ENCODE results near the gene ARHGAP25. TPM values are rescaled to one million over a fixed set of nuclear protein-coding genes. Genes with fewer than 3 reads are reported as not detected.

Gene ARHGAP25
- total and polyA plus RNA-seq, 12 donors = 2.6 to 17.3 (median 5.2) TPM

GRCh38 chr2:68710756-68711155 is 23.9 kb upstream of the ARHGAP25 start:
- Histone ChIP-seq H3K9me3 (no peaks in the 10 kb centered on the region), H3K4me3 (no peak overlapping the region), H3K27me3 (peaks cover 0 to 15% (median 0%) of the 10 kb centered on the region in 7 donors), H3K36me3 (no peaks in the 10 kb centered on the region), H3K4me1 (peaks cover 0 to 22% (median 0%) of the 10 kb centered on the region in 9 donors), H3K27ac (no peak overlapping the region)
- ATAC-seq (no peak), DNase-seq (no peak)
- 85 to 86% methylated on average over 1 of the region's 1 CpG for WGBS, 2 donors
- intact Hi-C loops (cut with DNase I) = loop anchor here in 4 of 10 donors (2.0 to 10.0 kb wide), 4 partner anchors 200 to 246 kb away; partner anchors contain the start of genes APLF (in 2 of the 4) and FBXO48 (in 2 of the 4)
- TF ChIP-seq CTCF (IDR thresholded peaks at IDR 0.05) = no peak

GRCh38 chr2:68714866-68715265 is 19.7 kb upstream of the ARHGAP25 start:
- Histone ChIP-seq H3K4me3 (no peak overlapping the region), H3K4me1 (peaks cover 0 to 30% (median 0%) of the 10 kb centered on the region in 9 donors), H3K27ac (peak overlapping the region in 1 of 10 donors; percentile 70), H3K9me3 (no peaks in the 10 kb centered on the region), H3K36me3 (no peaks in the 10 kb centered on the region), H3K27me3 (peaks cover 0 to 16% (median 0%) of the 10 kb centered on the region in 7 donors)
- intact Hi-C loops (cut with DNase I) = loop anchor here in 8 of 10 donors (2.0 to 10.0 kb wide), 5 partner anchors 197 to 252 kb away; partner anchors contain the start of genes APLF (in 2 of the 8) and FBXO48 (in 2 of the 8)
- WGBS, 2 donors = 64 to 69% methylated on average over 3 of the region's 3 CpGs
- TF ChIP-seq CTCF (IDR thresholded peaks at IDR 0.05) = no peak
- ATAC-seq (peak; percentile 59 to 94 (median 84)), DNase-seq (peak; percentile 31 to 49)

GRCh38 chr2:68715353-68716041 is 19.1 kb upstream of the ARHGAP25 start:
- peak overlapping the region in 1 of 10 donors; percentile 70 for H3K27ac ChIP-seq

More at GRCh38 chr2:68715353-68716041, 19.1 kb upstream of the ARHGAP25 start:
- peak; percentile 22 to 71 (median 62) for TF ChIP-seq CTCF (IDR thresholded peaks at IDR 0.05)
- Histone ChIP-seq H3K27me3 (peaks cover 0 to 16% (median 0%) of the 10 kb centered on the region in 7 donors), H3K4me3 (no peak overlapping the region), H3K9me3 (no peaks in the 10 kb centered on the region), H3K4me1 (peaks cover 0 to 36% (median 0%) of the 10 kb centered on the region in 9 donors), H3K36me3 (no peaks in the 10 kb centered on the region)
- WGBS, 2 donors = 46 to 49% methylated on average over 13 of the region's 13 CpGs
- intact Hi-C loops (cut with DNase I) = loop anchor here in 8 of 10 donors (2.0 to 10.0 kb wide), 4 partner anchors 228 to 253 kb away; partner anchors contain the start of genes APLF (in 2 of the 8) and FBXO48 (in 2 of the 8)
- ATAC-seq (peak in 5 of 8 donors; percentile 31 to 73 (median 54)), DNase-seq (no peak)
